ENCODE data around the gene HDGFL3. TPM values are rescaled to one million over a fixed set of nuclear protein-coding genes. Genes with fewer than 3 reads are reported as not detected.
A peak's percentile ranks its signal among the peaks of the same experiment; 100 is the strongest.

HDGFL3 gene
- total RNA-seq, 1 donor from 2014 or later = 84.3 TPM

GRCh38 chr15:83205725-83206324 is 1.8 kb downstream of the HDGFL3 start:
- peak overlapping the region; percentile 95 for H3K27ac Mint-ChIP-seq (ENCODE audit: unreplicated experiment)
- H3K9me3 Mint-ChIP-seq (ENCODE audit: low read depth) = no peaks in the 10 kb centered on the region
- peaks cover 50% of the 10 kb centered on the region for H3K4me1 Mint-ChIP-seq (ENCODE audit: low read depth)
- H3K36me3 Mint-ChIP-seq (ENCODE audit: low read depth) = no peaks in the 10 kb centered on the region
- no peaks in the 10 kb centered on the region for H3K27me3 Mint-ChIP-seq (ENCODE audit: low read depth)
- H3K4me3 Mint-ChIP-seq (ENCODE audit: unreplicated experiment) = peak overlapping the region; percentile 93
- DNase-seq (ENCODE audit: low spot score) = no peak
- no peak for TF ChIP-seq CTCF (IDR thresholded peaks at IDR 0.05)

DNA sequence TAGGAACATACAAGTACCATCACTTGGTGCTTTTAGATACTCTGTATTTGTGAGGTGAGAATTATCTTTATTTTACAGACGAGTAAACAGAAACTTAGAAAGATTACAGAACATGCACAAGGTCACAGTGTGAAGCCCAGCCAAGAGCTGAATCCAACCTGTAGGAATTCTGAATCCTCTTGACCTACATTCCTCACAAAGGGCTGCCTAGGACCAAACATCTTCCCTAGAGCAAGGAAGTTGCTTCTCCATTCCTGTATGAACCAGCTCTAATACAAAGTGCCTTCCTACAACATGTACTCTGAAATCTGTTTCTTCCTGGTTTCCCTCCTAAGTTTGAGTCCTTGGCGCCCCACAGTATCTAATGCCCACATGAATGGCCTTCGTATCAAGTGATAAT is 2.9 kb downstream of the HDGFL3 start:
- H3K4me1 Mint-ChIP-seq (ENCODE audit: low read depth) = peaks cover 55% of the 10 kb centered on the region
- H3K4me3 Mint-ChIP-seq (ENCODE audit: unreplicated experiment) = no peak overlapping the region
- H3K27ac Mint-ChIP-seq (ENCODE audit: unreplicated experiment) = peak overlapping the region; percentile 29
- H3K36me3 Mint-ChIP-seq (ENCODE audit: low read depth) = no peaks in the 10 kb centered on the region
- no peak for TF ChIP-seq CTCF (IDR thresholded peaks at IDR 0.05)
- H3K9me3 Mint-ChIP-seq (ENCODE audit: low read depth) = no peaks in the 10 kb centered on the region
- no peak for DNase-seq (ENCODE audit: low spot score)
- no peaks in the 10 kb centered on the region for H3K27me3 Mint-ChIP-seq (ENCODE audit: low read depth)

- Mint-ChIP-seq H3K9me3 (ENCODE audit: low read depth) (no peaks in the 10 kb centered on the region), H3K36me3 (ENCODE audit: low read depth) (no peaks in the 10 kb centered on the region), H3K4me1 (ENCODE audit: low read depth) (peaks cover 62% of the 10 kb centered on the region), H3K4me3 (ENCODE audit: unreplicated experiment) (no peak overlapping the region), H3K27me3 (ENCODE audit: low read depth) (no peaks in the 10 kb centered on the region), H3K27ac (ENCODE audit: unreplicated experiment) (no peak overlapping the region)
- no peak for TF ChIP-seq CTCF (IDR thresholded peaks at IDR 0.05)
- no peak for DNase-seq (ENCODE audit: low spot score)
Observed at GRCh38 chr15:83203543-83203942, 4.1 kb downstream of the HDGFL3 start.

- H3K9me3 Mint-ChIP-seq (ENCODE audit: low read depth) = no peaks in the 10 kb centered on the region
- H3K36me3 Mint-ChIP-seq (ENCODE audit: low read depth) = no peaks in the 10 kb centered on the region
- no peak for TF ChIP-seq CTCF (IDR thresholded peaks at IDR 0.05)
- peaks cover 69% of the 10 kb centered on the region for H3K4me1 Mint-ChIP-seq (ENCODE audit: low read depth)
- H3K4me3 Mint-ChIP-seq (ENCODE audit: unreplicated experiment) = no peak overlapping the region
- no peaks in the 10 kb centered on the region for H3K27me3 Mint-ChIP-seq (ENCODE audit: low read depth)
- no peak for DNase-seq (ENCODE audit: low spot score)
- H3K27ac Mint-ChIP-seq (ENCODE audit: unreplicated experiment) = peak overlapping the region; percentile 17
Observed at GRCh38 chr15:83200589-83200988, 7.0 kb downstream of the HDGFL3 start.

DNA sequence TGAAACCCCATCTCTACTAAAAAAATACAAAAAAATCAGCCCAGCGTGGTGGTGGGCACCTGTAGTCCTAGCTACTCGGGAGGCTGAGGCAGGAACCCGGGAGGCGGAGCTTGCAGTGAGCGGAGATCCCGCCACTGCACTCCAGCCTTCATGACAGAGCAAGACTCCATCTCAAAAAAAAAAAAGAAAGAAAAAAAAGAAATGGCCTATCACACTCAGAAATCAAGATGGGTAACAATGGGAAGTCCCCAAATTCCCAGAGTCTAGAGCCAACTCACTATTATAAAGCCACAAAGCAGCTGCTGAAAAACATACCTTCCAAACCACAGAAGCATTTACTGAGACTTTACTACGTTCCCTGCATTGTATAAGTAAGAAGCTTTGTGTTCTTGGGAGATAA is 7.5 kb downstream of the HDGFL3 start:
- no peak for TF ChIP-seq CTCF (IDR thresholded peaks at IDR 0.05)
- no peaks in the 10 kb centered on the region for H3K27me3 Mint-ChIP-seq (ENCODE audit: low read depth)
- H3K4me1 Mint-ChIP-seq (ENCODE audit: low read depth) = peaks cover 65% of the 10 kb centered on the region
- DNase-seq (ENCODE audit: low spot score) = no peak
- H3K27ac Mint-ChIP-seq (ENCODE audit: unreplicated experiment) = no peak overlapping the region
- no peaks in the 10 kb centered on the region for H3K36me3 Mint-ChIP-seq (ENCODE audit: low read depth)
- no peaks in the 10 kb centered on the region for H3K9me3 Mint-ChIP-seq (ENCODE audit: low read depth)
- no peak overlapping the region for H3K4me3 Mint-ChIP-seq (ENCODE audit: unreplicated experiment)
